Activated CD8-positive, alpha-beta T cell treated with anti-CD3 and anti-CD28 coated beads for 36 hours (primary cell): ENCODE results near the gene ECT2L. TPM values are rescaled to one million over a fixed set of nuclear protein-coding genes. Genes with fewer than 3 reads are reported as not detected.

Experiments used
- ATAC-seq: fragments of 200-7000 bp; cut with Tn5 transposase; one replicate; pipeline ENCODE4 v1.10.0; 2021; ENCODE audit warnings: mild to moderate bottlenecking, moderate library complexity
- CTCF ChIA-PET: fragments of 350-600 bp; sonication (Branson Sonifier 250); formaldehyde crosslinking; loops from one replicate; lab custom pipeline; 2021; ENCODE audit warnings: antibody characterized with exemption; lab: Charles Lee
- POLR2A ChIA-PET: fragments of 350-600 bp; sonication (Branson Sonifier 250); formaldehyde crosslinking; loops from one replicate; lab custom pipeline; 2021; ENCODE audit warnings: antibody characterized with exemption; lab: Charles Lee
- DNase-seq: peaks from one replicate; pipeline ENCODE4 v3.0.0-alpha.2; 2020
- H3K27ac Mint-ChIP-seq: one replicate; pipeline ENCODE4 v1.8.0; 2021; ENCODE audit warnings: mild to moderate bottlenecking, mixed read lengths
- H3K27me3 Mint-ChIP-seq: one replicate; pipeline ENCODE4 v1.8.0; 2021; ENCODE audit warnings: mixed read lengths
- H3K36me3 Mint-ChIP-seq: one replicate; pipeline ENCODE4 v1.8.0; 2021; ENCODE audit warnings: low read depth, mixed read lengths
- H3K4me1 Mint-ChIP-seq: one replicate; pipeline ENCODE4 v1.8.0; 2021; ENCODE audit warnings: low read depth, mixed read lengths
- H3K4me3 Mint-ChIP-seq: one replicate; pipeline ENCODE4 v1.8.0; 2021; ENCODE audit warnings: mild to moderate bottlenecking, moderate library complexity, mixed read lengths
- H3K9me3 Mint-ChIP-seq: one replicate; pipeline ENCODE4 v1.8.0; 2021; ENCODE audit warnings: mixed read lengths
- CTCF ChIP-seq: fragments of 200-600 bp; IDR thresholded peaks from one replicate; pipeline ENCODE4 v1.8.0; 2022; ENCODE audit warnings: antibody characterized with exemption, mild to moderate bottlenecking
- intact Hi-C: fragments of 100-400 bp; cut with micrococcal nuclease; formaldehyde crosslinking; loops from one replicate; pipeline ENCODE4 v1.10.0; 2022
- total RNA-seq, 2 experiments: library from RNA; stranded (reverse); gene quantifications; one replicate each; pipeline ENCODE4 v1.2.3, GENCODE V29; 2021

ECT2L gene
- total RNA-seq, 2 experiments from 2014 or later, result not detected

GRCh38 chr6:138832182-138832581 is 36.3 kb downstream of the ECT2L start:
- H3K27me3 Mint-ChIP-seq, result no peaks in the 10 kb centered on the region
- ChIA-PET CTCF (interaction anchor here (1.7 kb wide), 1 partner anchor 16 kb away, joined by 4 read pairs; no protein-coding TSS in a partner anchor), POLR2A (no interaction called here)
- H3K27ac Mint-ChIP-seq, result no peak overlapping the region
- no peaks in the 10 kb centered on the region for H3K4me1 Mint-ChIP-seq
- TF ChIP-seq CTCF, result no peak
- no peaks in the 10 kb centered on the region for H3K9me3 Mint-ChIP-seq
- H3K36me3 Mint-ChIP-seq, result no peaks in the 10 kb centered on the region
- intact Hi-C loops, result no loop called here
- DNase-seq (no peak), ATAC-seq (no peak)
- H3K4me3 Mint-ChIP-seq, result no peak overlapping the region

- CTCF ChIA-PET, result interaction anchor here (1.7 kb wide), 1 partner anchor 18 kb away, joined by 4 read pairs; no protein-coding TSS in a partner anchor
- TF ChIP-seq CTCF, result no peak
Measured at GRCh38 chr6:138833816-138834539, 38.1 kb downstream of the ECT2L start.

DNA sequence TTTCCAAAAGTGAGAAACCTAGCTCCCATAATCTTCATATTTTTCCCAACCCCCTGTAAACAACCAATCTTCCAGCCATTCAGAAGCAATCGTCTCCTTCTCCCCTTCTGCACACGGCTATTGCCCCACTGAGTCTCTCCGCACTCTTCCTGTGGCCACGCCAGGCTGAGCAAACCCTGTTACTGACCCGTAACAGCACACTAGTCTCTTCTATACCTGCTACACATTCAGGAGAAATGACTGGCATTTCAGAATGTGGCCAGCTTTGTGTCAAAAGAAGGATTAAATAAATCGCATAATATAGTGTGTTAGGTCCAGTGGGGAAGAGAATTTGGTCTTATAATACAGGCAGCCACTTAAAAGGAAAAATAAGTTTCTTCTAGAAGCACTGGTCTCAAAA is 41.4 kb downstream of the ECT2L start:
- no peak overlapping the region for H3K4me3 Mint-ChIP-seq
- no peaks in the 10 kb centered on the region for H3K36me3 Mint-ChIP-seq
- no peak for TF ChIP-seq CTCF
- no peaks in the 10 kb centered on the region for H3K27me3 Mint-ChIP-seq
- H3K9me3 Mint-ChIP-seq, result no peaks in the 10 kb centered on the region
- POLR2A ChIA-PET, result no interaction called here
- H3K4me1 Mint-ChIP-seq, result no peaks in the 10 kb centered on the region
- DNase-seq (no peak), ATAC-seq (no peak)
- intact Hi-C loops, result no loop called here
- CTCF ChIA-PET, result interaction anchor here (1.0 kb wide), 1 partner anchor 20 kb away, joined by 3 read pairs; no protein-coding TSS in a partner anchor
- no peak overlapping the region for H3K27ac Mint-ChIP-seq

More at GRCh38 chr6:138833816-138834539, 38.1 kb downstream of the ECT2L start:
- H3K4me3 Mint-ChIP-seq, result no peak overlapping the region
- POLR2A ChIA-PET, result no interaction called here
- no peaks in the 10 kb centered on the region for H3K9me3 Mint-ChIP-seq
- no peak overlapping the region for H3K27ac Mint-ChIP-seq
- no peaks in the 10 kb centered on the region for H3K27me3 Mint-ChIP-seq
- intact Hi-C loops, result no loop called here
- DNase-seq, result no peak
- no peak for ATAC-seq
- no peaks in the 10 kb centered on the region for H3K4me1 Mint-ChIP-seq
- H3K36me3 Mint-ChIP-seq, result no peaks in the 10 kb centered on the region

GRCh38 chr6:138844192-138844591 is 48.3 kb downstream of the ECT2L start:
- CTCF ChIA-PET, result no interaction called here
- no peak for DNase-seq
- Mint-ChIP-seq H3K4me1 (no peaks in the 10 kb centered on the region), H3K4me3 (no peak overlapping the region), H3K9me3 (no peaks in the 10 kb centered on the region), H3K27ac (no peak overlapping the region), H3K27me3 (peaks cover 2% of the 10 kb centered on the region), H3K36me3 (no peaks in the 10 kb centered on the region)
- POLR2A ChIA-PET, result no interaction called here
- no peak for TF ChIP-seq CTCF
- intact Hi-C loops, result no loop called here
- no peak for ATAC-seq

DNA sequence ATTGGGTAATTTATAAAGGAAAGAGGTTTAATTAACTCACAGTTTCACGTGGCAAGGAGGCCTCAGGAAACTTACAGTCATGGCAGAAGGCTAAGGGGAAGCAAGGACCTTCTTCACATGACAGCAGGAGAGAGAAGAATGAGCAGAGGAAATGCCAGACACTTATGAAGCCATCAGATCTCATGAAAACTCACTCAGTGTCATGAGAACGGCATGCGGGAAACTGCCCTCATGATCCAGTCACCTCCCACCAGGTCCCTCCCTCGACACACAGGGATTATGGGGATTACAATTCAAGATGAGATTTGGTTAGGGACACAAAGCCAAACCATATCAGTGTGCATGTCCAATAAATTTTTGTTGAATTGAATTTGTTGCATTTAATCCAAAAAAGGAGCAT is 52.0 kb downstream of the ECT2L start:
- Mint-ChIP-seq H3K9me3 (no peaks in the 10 kb centered on the region), H3K36me3 (no peaks in the 10 kb centered on the region), H3K27ac (no peak overlapping the region), H3K4me3 (no peak overlapping the region), H3K27me3 (peaks cover 3% of the 10 kb centered on the region), H3K4me1 (no peaks in the 10 kb centered on the region)
- CTCF ChIA-PET, result interaction anchor here (1.6 kb wide), 1 partner anchor 32 kb away, joined by 4 read pairs; no protein-coding TSS in a partner anchor
- intact Hi-C loops, result no loop called here
- POLR2A ChIA-PET, result interaction anchor here (0.6 kb wide), 1 partner anchor 173 kb away, joined by 4 read pairs; no protein-coding TSS in a partner anchor
- DNase-seq (no peak), ATAC-seq (no peak)
- TF ChIP-seq CTCF, result no peak
